KOPT-K1 (cell line): ENCODE measurements around the gene TRIM14.

ENCODE experiments used
- H3K27ac ChIP-seq: fragments of 200-600 bp; sonication (generic); 2 replicates; pipeline ENCODE4 v1.5.1; 2016; ENCODE audit warnings: antibody characterized with exemption, mild to moderate bottlenecking, low read depth, low read length; ENCODE audit not compliant: poor library complexity, severe bottlenecking
- H3K36me3 ChIP-seq: fragments of 200-600 bp; sonication (generic); 2 replicates; pipeline ENCODE4 v1.5.1; 2017; ENCODE audit warnings: antibody characterized with exemption, mild to moderate bottlenecking, low read length, moderate library complexity; ENCODE audit not compliant: insufficient read depth
- H3K9me3 ChIP-seq: fragments of 200-600 bp; sonication (generic); 2 replicates; pipeline ENCODE4 v1.5.1; 2017; ENCODE audit warnings: antibody characterized with exemption, low read length, mild to moderate bottlenecking; ENCODE audit not compliant: insufficient read depth, poor library complexity, severe bottlenecking

Gene TRIM14

GRCh38 chr9:98118640-98119601 is at the start of gene TRIM14:
TRIM14 (minus strand) TSS chr9:98119222; CDS start chr9:98119188, 34 bp downstream.
- Histone ChIP-seq H3K9me3 (no peaks in the 10 kb centered on the region), H3K36me3 (peaks cover 22% of the 10 kb centered on the region), H3K27ac (peak within 1 kb of the TSS; percentile 92)

- Histone ChIP-seq H3K9me3 (no peaks in the 10 kb centered on the region), H3K27ac (no peak overlapping the region)
These were observed 49.2 kb upstream of the TRIM14 start for GRCh38 chr9:98168153-98168780.

GRCh38 chr9:98164912-98165311 is 45.9 kb upstream of the TRIM14 start:
- Histone ChIP-seq H3K27ac (no peak overlapping the region), H3K9me3 (no peaks in the 10 kb centered on the region), H3K36me3 (no peaks in the 10 kb centered on the region)

More at GRCh38 chr9:98168153-98168780, 49.2 kb upstream of the TRIM14 start:
- no peaks in the 10 kb centered on the region for H3K36me3 ChIP-seq

GRCh38 chr9:98162613-98163012 is 43.6 kb upstream of the TRIM14 start:
- Histone ChIP-seq H3K27ac (no peak overlapping the region), H3K9me3 (no peaks in the 10 kb centered on the region), H3K36me3 (no peaks in the 10 kb centered on the region)

GRCh38 chr9:98161851-98162250 is 42.8 kb upstream of the TRIM14 start:
- Histone ChIP-seq H3K9me3 (no peaks in the 10 kb centered on the region), H3K27ac (no peak overlapping the region), H3K36me3 (no peaks in the 10 kb centered on the region; the same call in 1 of the 2 replicates)

- Histone ChIP-seq H3K9me3 (no peaks in the 10 kb centered on the region), H3K27ac (no peak overlapping the region), H3K36me3 (peaks cover 12% of the 10 kb centered on the region)
These were observed 40.8 kb upstream of the TRIM14 start for GRCh38 chr9:98159790-98160189.

- Histone ChIP-seq H3K9me3 (no peaks in the 10 kb centered on the region), H3K27ac (no peak overlapping the region), H3K36me3 (peaks cover 13% of the 10 kb centered on the region)
These were observed 40.3 kb upstream of the TRIM14 start for GRCh38 chr9:98159301-98159700.

- H3K36me3 ChIP-seq: peaks cover 13% of the 10 kb centered on the region
- H3K9me3 ChIP-seq: no peaks in the 10 kb centered on the region
- no peak overlapping the region for H3K27ac ChIP-seq
These were observed 39.2 kb upstream of the TRIM14 start for GRCh38 chr9:98158071-98158831.

- Histone ChIP-seq H3K27ac (no peak overlapping the region), H3K9me3 (no peaks in the 10 kb centered on the region), H3K36me3 (peaks cover 13% of the 10 kb centered on the region)
These were observed 38.4 kb upstream of the TRIM14 start for GRCh38 chr9:98157372-98157771.

- peaks cover 13% of the 10 kb centered on the region for H3K36me3 ChIP-seq
- no peak overlapping the region for H3K27ac ChIP-seq
- H3K9me3 ChIP-seq: no peaks in the 10 kb centered on the region
These were observed 35.7 kb upstream of the TRIM14 start for GRCh38 chr9:98154678-98155077.

GRCh38 chr9:98152526-98152925 is 33.5 kb upstream of the TRIM14 start:
- Histone ChIP-seq H3K27ac (no peak overlapping the region), H3K9me3 (no peaks in the 10 kb centered on the region), H3K36me3 (peaks cover 13% of the 10 kb centered on the region)

- H3K9me3 ChIP-seq: no peaks in the 10 kb centered on the region
- H3K36me3 ChIP-seq: peaks cover 8% of the 10 kb centered on the region; the same call in 1 of the 2 replicates
- H3K27ac ChIP-seq: no peak overlapping the region
These were observed 31.7 kb upstream of the TRIM14 start for GRCh38 chr9:98150721-98151120.

- no peaks in the 10 kb centered on the region for H3K9me3 ChIP-seq
- peaks cover 4% of the 10 kb centered on the region; the same call in 1 of the 2 replicates for H3K36me3 ChIP-seq
- no peak overlapping the region for H3K27ac ChIP-seq
These were observed 31.1 kb upstream of the TRIM14 start for GRCh38 chr9:98150164-98150563.

- no peak overlapping the region for H3K27ac ChIP-seq
- no peaks in the 10 kb centered on the region; the same call in 1 of the 2 replicates for H3K36me3 ChIP-seq
- no peaks in the 10 kb centered on the region for H3K9me3 ChIP-seq
These were observed 30.4 kb upstream of the TRIM14 start for GRCh38 chr9:98149422-98149821.

GRCh38 chr9:98148486-98148885 is 29.5 kb upstream of the TRIM14 start:
- Histone ChIP-seq H3K36me3 (no peaks in the 10 kb centered on the region; the same call in 1 of the 2 replicates), H3K27ac (no peak overlapping the region)

More at GRCh38 chr9:98148486-98148885, 29.5 kb upstream of the TRIM14 start:
- H3K9me3 ChIP-seq: no peaks in the 10 kb centered on the region
